ACHN (cell line): ENCODE data around the gene CHRNA4.
"Not testable (repeated sequence)": the region's sequence is repeated elsewhere in the genome, so short reads cannot be mapped to it uniquely, and the experiment has no call there.

Experiments
- DNase-seq: peaks from one replicate; pipeline ENCODE4 v3.0.0-alpha.2; 2015
- in situ Hi-C: cut with HindIII; loops from 2 replicates; pipeline ENCODE4 v1.10.0; 2017; ENCODE audit warnings: low sequenced_read_pairs, low pct_ligation_motif_present, low pct_unique_long_range_greater_than_20kb

CHRNA4 gene

DNA sequence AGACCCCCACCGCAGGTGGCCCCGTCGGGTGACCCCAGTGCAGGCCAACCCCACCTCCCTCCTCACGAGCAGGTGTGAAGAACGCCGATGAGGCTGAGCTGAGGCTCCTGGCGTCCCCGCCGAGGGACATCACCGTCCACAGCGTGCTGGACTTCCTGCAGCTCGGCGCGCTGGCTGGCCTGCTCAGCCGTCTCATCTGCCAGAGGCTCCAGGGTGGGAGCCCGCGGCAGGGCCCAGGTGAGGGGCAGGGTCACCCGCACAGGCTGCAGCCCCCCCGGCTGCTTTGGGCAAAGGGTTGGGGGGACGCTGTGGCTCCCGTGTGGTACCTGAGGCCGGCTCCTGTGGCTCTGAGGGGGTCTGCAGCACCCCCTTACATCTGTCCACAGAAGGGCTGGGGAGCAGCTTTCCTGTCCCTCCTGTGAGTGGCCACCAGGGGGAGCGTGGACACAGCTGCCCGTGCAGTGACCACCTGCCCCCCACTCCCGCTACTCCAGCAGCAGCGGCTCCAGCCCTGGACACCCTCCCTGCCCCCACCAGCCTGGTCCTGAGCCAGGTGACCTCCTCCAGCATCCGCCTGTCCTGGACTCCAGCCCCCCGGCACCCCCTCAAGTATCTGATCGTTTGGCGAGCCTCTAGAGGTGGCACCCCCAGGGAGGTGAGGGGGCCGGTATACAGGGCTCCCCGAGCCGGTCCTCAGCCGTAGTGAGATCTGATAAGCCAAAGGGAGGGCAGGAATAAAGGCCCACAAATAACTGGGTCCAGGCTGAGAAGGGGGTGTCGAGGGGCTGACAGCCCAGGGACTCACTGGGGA lies 51.7 kb downstream of the CHRNA4 start:
- peak; percentile 22 for DNase-seq
- in situ Hi-C loops = no loop called here

DNA sequence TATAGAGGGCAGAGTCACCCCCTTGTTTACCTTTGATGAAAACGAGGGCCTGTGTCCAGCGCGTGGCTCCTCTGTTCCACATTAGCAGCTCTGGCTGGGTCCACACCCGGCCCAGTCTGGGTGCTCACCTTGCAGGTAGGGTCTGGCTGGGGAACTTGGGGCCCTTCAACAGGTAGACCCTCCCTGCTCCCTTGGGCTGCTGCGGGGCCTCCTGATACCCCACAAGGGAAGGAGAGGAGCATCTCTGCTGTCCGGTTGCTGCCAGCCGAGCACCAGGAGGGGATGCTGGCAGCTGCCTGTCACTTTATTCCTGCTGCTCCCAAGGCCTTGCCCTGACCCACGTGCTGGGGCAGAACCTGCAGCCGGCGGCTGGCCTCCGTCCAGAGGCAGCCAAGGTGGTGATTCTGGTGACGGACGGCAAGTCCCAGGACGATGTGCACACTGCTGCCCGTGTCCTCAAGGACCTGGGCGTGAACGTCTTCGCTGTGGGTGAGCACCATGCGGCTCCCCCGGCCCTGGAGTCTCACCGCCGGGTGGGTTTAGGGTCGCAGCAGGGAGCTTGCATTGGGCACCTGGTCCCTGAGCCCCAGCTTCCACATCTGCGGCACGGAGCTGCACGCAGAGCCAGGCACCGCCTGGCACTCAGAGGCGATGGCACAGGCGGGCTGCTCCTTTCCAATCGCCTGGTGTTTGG lies 52.8 kb downstream of the CHRNA4 start:
- no peak for DNase-seq
- in situ Hi-C loops = no loop called here

- DNase-seq = no peak
- in situ Hi-C loops = no loop called here
Measured at GRCh38 chr20:63307538-63308217, 53.5 kb downstream of the CHRNA4 start.

DNA sequence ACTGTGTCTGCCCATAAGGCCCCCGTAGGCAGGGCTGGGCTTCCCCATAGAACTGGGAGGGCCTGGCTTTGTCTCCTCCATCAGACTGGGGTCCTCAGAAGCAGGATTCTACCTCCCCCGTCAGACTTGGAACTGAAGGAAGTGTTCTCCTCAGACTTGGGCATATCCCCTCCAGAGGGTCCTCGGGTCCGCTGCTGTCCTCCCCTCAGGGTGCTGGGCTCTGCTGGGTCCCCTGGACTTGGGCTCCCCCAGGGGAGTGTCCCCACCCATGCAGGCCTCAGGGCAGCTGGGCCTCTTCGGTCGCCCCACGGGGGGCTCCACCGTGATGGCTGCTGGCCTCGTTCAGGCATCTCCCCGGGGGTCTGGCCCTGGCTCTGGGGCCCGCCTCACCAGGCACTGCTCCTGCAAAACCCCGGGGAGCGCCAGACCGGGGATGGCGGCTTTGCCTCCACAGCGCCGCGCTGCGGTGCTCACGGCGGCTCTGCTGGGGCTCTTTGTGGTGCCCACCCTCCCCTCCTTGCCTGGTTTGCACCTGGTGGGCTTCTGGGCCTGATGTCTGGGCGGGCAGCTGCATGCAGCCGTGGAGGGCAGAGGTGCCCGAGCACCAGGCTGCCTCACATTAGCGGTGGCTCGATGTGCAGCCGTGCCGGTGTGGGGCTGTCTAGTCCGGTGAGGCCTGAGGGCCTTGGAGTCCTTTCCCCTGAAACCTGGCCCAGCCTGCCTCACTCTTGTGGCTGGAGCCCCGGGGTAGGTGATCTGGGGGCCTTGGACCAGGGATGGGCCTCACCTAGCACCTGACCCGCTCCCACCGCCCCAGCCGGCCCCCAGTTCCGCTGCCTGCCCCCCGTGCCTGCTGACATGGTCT lies 54.2 kb downstream of the CHRNA4 start:
- no peak for DNase-seq
- in situ Hi-C loops = no loop called here

GRCh38 chr20:63305933-63306672 lies 55.0 kb downstream of the CHRNA4 start:
- in situ Hi-C loops, DNase-seq: not testable (repeated sequence)

DNA sequence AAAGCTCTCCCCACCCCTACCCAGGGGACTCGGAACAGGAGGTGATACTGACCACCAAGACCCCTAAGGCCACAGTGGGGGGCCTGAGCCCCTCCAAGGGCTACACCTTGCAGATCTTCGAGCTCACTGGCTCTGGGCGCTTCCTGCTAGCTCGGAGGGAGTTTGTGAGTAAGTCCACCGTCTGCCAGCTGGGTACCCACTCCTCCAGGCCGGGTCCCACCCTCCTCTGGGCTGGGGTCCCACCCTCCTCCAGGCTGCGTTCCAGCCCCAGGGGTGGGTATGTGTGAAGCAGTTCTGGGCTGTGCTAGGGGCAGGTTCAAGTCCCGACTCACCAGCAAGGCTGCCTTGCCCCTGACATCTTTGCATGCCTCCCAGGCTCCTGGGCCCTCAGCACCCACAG lies 55.8 kb downstream of the CHRNA4 start:
- DNase-seq = no peak
- in situ Hi-C loops = no loop called here

GRCh38 chr20:63303095-63303666 lies 58.0 kb downstream of the CHRNA4 start:
- in situ Hi-C loops = no loop called here
- no peak for DNase-seq

DNA sequence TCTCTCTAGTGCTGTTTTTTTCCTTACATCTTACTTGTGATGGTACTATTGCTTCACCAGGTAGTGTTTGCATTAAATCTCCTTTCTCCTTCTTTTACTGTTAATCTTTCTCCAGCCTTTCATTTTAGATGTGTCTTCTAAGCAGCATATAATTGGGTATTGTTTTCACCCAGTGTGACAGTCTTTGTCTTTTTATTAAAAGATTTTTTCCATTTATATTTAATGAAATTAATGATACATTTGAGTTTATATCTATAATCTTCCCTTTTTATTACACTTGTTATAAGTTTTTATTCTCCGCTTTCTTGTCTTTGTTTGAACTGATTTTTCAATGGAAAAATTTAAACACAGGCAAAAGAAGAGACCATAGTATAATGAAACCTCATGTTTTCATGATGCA lies 59.5 kb downstream of the CHRNA4 start:
- in situ Hi-C loops = no loop called here
- DNase-seq = no peak

- in situ Hi-C loops = loop anchor here (25.0 kb wide), 1 partner anchor 88 kb away; no protein-coding TSS in a partner anchor
- no peak for DNase-seq
Measured at GRCh38 chr20:63298731-63299312, 62.3 kb downstream of the CHRNA4 start.

- DNase-seq = no peak
- in situ Hi-C loops = loop anchor here (25.0 kb wide), 1 partner anchor 89 kb away; no protein-coding TSS in a partner anchor
Measured at GRCh38 chr20:63297796-63298572, 63.2 kb downstream of the CHRNA4 start.

GRCh38 chr20:63297371-63297781 lies 63.8 kb downstream of the CHRNA4 start:
- in situ Hi-C loops = loop anchor here (25.0 kb wide), 1 partner anchor 90 kb away; no protein-coding TSS in a partner anchor
- no peak for DNase-seq

- no peak for DNase-seq
- in situ Hi-C loops = loop anchor here (25.0 kb wide), 1 partner anchor 91 kb away; no protein-coding TSS in a partner anchor
Measured at GRCh38 chr20:63296531-63297299, 64.4 kb downstream of the CHRNA4 start.

DNA sequence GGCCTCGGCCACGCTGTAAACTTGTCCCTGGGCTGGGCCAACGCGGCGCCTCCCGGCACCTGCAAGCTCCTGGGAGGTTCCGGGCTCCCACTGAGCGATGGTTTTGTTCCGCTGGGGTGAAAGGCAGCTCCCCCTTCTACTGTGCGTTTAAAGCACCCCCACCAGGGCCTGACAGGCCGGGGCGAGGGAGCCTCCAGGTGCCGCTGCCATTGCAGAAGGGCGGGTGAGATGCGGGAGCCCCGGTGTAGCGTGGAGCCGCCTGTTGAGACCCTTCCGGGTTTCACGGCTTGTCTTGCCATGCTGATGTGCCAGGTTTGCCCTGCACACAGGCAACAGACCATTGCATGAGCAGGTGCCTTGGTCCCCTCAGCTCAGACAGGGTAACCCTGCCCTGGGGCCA lies 65.3 kb downstream of the CHRNA4 start:
- in situ Hi-C loops = loop anchor here (25.0 kb wide), 1 partner anchor 91 kb away; no protein-coding TSS in a partner anchor
- DNase-seq = no peak

DNA sequence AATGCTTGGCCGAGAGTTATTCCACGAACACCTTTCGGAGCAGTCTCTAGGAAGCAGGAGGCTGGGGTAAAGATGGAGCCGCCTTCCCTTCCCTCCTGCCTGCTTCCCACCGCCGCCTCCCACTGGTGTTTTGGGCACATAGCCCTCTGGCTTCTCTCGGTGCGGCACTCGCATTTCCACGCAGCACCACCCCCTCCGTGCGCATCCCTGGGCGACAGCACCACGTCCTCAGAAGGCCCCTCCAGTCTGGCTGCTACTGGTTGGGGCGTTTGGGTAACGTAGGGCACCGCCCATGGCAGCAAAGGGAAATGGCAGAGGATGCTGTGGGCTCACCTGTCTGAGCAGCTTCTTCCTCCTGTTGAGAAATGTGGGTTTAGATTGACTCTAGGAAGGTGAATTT lies 65.7 kb downstream of the CHRNA4 start:
- DNase-seq = no peak
- in situ Hi-C loops = loop anchor here (25.0 kb wide), 1 partner anchor 92 kb away; no protein-coding TSS in a partner anchor

GRCh38 chr20:63295018-63295417 lies 66.1 kb downstream of the CHRNA4 start:
- in situ Hi-C loops = loop anchor here (25.0 kb wide), 1 partner anchor 92 kb away; no protein-coding TSS in a partner anchor
- DNase-seq = no peak
